ENCODE data around the gene KIF5A.

DNA sequence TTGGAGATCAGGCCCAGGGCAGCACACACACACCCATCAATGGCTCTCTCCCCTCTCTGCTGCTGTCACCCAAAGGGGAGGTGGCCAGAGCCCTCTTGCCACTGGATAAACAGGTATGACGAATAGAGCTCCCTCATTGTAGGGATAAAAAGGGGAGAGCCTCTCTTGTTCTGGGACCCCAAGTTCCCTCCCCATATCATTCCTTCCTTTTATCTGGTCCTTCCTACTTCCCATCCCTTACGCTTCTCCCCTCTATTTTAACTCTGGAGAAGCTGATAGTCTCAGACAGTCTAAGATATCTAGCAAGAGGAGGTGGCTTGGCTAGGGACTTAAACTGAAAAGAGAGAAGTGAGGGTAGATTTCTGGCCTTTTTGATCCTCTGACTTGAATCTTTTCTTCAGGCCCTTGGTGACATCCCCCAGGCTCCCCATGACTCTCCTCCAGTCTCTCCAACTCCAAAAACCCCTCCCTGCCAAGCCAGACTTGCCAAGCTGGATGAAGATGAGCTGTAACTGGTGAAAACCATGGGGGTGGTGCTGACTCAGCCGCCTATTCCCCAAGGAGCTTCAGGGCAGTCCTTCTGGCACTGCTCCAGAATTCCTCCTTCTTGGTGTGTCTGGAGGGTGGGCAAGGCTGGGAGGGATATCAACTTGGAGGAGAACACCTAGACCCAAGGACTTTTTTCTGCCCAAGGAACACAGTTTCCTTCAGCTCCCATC lies 66.7 kb downstream of the KIF5A start:
- TF ChIP-seq POLR2AphosphoS5 (IDR thresholded peaks at IDR 0.05; ENCODE audit: low read depth, low read length) (no peak), POLR2A (IDR thresholded peaks at IDR 0.05; ENCODE audit: low read depth, low read length) (no peak), TAF1 (IDR thresholded peaks at IDR 0.05; ENCODE audit: borderline replicate concordance, low read depth, low read length) (no peak)

All from GM12892 (cell line).